NB4 (cell line): ENCODE results near the gene CMIP.
A peak's percentile ranks its signal among the peaks of the same experiment; 100 is the strongest.

Experiments
- DNase-seq: peaks from one replicate; pipeline ENCODE4 v3.0.0; 2010; ENCODE audit warnings: low read depth
- H3K4me3 ChIP-seq: one replicate; pipeline ENCODE4 v1.5.1; 2011; ENCODE audit warnings: mild to moderate bottlenecking, low read depth, low read length, moderate library complexity
- MYC ChIP-seq: IDR thresholded peaks from 2 replicates; pipeline ENCODE4 v1.6.1; 2011; ENCODE audit warnings: low read depth, low read length
- POLR2A ChIP-seq: IDR thresholded peaks from 2 replicates; pipeline ENCODE4 v1.6.1; 2011; ENCODE audit warnings: mild to moderate bottlenecking; ENCODE audit not compliant: insufficient read length; ENCODE audit errors: extremely low read depth
- TF ChIP-seq, protein P1 (sequence below): IDR thresholded peaks from 2 replicates; pipeline ENCODE4 v1.6.1; 2011; ENCODE audit warnings: low read depth, low read length
- TF ChIP-seq, protein P2 (sequence below): IDR thresholded peaks from one replicate; pipeline ENCODE4 v1.5.1; 2012; ENCODE audit warnings: low read depth, low read length

Gene CMIP

DNA sequence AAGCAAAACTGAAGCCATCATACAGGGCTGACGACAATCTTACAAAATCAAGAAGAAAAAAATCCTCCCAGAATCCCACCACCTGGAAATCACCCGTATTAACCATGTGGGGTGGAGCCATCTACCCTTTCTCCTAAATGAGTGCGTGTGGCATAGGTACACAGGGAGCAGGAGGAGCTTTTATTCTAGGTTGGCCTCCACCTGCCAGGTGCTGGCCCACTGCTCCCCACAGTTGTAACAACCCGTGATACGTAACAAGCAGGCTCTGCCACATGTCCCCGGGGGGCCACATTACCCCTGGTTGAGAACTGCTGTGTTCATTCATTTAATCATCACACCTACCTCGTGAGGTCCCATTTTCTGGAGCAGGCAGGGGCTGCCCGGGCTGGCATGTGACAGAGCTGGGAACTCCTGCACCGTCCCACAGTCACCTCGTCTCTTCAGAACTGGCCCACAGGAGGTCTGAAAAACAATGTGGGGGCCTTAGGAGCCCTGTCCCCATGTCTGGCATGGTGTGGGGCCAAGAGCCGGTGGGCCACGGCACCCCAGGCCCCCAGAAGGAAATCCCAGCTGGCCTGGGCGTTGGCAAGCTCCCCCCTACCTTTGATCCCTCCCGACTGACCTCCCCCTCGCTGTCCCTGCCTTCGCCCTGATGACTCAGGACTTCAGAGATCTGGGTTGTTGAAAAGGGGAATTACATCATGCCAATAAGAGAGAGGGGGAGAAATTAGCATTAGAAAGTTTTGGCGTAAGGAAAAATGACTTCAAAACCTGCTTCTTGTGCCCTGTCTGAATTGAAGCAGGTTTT, 12.9 kb downstream of the CMIP start:
- TF ChIP-seq, protein P1, sequence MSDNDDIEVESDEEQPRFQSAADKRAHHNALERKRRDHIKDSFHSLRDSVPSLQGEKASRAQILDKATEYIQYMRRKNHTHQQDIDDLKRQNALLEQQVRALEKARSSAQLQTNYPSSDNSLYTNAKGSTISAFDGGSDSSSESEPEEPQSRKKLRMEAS: no peak
- no peak for TF ChIP-seq POLR2A
- TF ChIP-seq MYC: no peak
- TF ChIP-seq, protein P2, sequence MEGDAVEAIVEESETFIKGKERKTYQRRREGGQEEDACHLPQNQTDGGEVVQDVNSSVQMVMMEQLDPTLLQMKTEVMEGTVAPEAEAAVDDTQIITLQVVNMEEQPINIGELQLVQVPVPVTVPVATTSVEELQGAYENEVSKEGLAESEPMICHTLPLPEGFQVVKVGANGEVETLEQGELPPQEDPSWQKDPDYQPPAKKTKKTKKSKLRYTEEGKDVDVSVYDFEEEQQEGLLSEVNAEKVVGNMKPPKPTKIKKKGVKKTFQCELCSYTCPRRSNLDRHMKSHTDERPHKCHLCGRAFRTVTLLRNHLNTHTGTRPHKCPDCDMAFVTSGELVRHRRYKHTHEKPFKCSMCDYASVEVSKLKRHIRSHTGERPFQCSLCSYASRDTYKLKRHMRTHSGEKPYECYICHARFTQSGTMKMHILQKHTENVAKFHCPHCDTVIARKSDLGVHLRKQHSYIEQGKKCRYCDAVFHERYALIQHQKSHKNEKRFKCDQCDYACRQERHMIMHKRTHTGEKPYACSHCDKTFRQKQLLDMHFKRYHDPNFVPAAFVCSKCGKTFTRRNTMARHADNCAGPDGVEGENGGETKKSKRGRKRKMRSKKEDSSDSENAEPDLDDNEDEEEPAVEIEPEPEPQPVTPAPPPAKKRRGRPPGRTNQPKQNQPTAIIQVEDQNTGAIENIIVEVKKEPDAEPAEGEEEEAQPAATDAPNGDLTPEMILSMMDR: no peak
- H3K4me3 ChIP-seq: no peak overlapping the region
- peak; percentile 76 for DNase-seq

DNA sequence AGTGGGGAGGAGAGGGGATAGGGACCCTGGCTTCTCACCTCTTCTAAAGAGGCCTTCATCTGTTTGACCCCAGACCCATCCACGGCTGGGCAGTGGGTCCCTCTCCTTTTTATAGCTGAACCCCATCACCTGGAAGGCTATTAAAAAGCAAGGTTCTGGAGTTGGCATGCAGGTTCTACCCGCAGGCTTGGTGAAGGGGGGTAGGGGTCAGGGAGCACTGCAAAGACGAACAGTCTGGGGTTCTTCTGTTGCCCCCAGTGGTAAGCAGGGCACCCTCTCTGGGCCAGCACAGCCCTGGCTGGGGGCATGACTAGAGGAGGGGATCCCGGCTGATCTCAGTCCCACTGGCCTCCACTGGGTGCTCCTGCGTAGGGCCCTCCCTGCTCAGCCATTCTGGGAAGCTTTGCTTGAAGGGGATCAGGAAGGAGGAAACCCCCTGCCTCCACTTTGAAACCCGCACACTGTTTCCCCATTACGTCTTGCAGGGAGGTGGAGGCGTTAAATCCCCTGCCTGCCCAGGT, 13.6 kb downstream of the CMIP start:
- no peak overlapping the region for H3K4me3 ChIP-seq
- DNase-seq: no peak
- TF ChIP-seq, protein P1: no peak
- TF ChIP-seq MYC: no peak
- TF ChIP-seq, protein P2: no peak
- TF ChIP-seq POLR2A: no peak

DNA sequence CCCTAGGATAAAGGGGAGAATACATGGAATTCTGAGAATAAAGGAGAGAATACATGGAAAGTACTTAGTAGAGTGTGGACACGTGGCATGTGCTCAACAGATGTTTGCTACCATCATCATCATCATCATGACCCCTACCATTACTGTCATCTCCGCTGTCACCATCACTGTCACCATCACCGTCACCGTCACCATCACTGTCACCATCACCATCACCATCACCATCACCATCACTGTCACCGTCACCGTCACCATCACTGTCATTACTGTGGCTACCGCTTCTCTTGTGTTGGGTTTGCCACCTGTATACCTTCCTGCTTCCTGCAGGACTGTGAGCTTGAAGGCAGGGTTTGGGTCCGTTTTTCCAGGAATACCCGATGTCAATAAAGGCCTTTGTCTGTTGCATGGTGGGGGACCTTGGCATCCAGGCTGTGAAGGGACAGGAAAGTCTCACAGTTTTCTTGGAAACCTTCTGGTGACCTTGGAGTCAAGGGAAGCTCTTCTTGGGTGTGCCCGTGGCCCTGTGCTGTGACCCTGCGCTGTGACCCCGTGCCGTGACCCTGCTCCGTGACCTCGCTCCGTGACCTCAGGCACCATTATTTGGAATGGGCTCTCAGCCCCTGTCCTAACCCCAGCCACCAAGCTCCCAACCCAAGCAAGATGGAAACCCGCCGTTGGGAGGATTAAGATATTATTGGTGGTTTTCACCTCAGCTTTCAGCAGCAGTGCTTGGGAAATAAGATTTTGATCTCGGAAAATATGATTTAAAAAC, 14.4 kb downstream of the CMIP start:
- no peak for DNase-seq
- no peak overlapping the region for H3K4me3 ChIP-seq
- TF ChIP-seq POLR2A (no peak), MYC (no peak)
- TF ChIP-seq, protein P2: no peak
- TF ChIP-seq, protein P1: no peak

DNA sequence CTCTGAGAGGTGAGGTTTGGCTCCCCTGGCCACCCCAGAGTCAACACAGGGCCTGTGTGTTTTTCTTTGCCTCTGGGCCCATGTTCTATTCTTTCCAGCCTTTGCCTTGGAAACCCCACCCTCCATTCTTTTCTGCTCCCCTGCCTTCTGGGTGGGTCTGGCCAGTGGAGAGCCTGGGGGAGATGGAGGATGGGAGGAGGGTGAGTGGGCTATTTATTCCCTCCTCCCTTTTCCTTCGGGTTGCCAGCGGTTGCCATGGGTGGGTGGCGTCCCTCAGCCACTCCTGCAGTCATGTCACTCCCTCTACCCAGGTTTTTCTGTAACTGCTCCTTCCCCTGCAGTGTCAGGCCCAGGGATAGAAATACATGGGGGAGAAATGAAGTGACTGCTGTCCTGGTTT, 15.5 kb downstream of the CMIP start:
- no peak overlapping the region for H3K4me3 ChIP-seq
- TF ChIP-seq POLR2A (no peak), MYC (no peak)
- TF ChIP-seq, protein P2: no peak
- TF ChIP-seq, protein P1: no peak
- no peak for DNase-seq

DNA sequence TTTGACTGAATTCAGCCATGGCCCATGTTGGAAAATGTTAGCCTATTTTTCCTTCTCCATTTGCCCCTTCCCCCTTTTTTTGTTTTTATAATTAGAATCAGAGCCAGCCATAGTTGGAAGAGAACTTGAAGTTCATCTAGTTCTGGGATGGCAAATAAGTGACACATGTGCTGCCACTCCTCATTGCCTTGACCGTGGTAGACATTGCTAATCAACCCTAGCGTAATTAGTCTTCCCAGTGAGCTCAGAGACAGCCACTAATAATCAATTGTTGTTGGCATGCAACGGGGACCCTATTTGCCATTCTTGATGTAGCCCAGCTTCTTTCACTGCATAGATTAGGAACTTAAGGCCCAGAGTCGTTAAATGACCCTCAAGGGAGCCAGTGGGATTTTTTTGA, 16.6 kb downstream of the CMIP start:
- H3K4me3 ChIP-seq: no peak overlapping the region
- TF ChIP-seq, protein P1: no peak
- TF ChIP-seq, protein P2: no peak
- no peak for TF ChIP-seq POLR2A
- no peak for DNase-seq
